ENCODE results near the gene NIT2.

- TF ChIP-seq, protein P1, sequence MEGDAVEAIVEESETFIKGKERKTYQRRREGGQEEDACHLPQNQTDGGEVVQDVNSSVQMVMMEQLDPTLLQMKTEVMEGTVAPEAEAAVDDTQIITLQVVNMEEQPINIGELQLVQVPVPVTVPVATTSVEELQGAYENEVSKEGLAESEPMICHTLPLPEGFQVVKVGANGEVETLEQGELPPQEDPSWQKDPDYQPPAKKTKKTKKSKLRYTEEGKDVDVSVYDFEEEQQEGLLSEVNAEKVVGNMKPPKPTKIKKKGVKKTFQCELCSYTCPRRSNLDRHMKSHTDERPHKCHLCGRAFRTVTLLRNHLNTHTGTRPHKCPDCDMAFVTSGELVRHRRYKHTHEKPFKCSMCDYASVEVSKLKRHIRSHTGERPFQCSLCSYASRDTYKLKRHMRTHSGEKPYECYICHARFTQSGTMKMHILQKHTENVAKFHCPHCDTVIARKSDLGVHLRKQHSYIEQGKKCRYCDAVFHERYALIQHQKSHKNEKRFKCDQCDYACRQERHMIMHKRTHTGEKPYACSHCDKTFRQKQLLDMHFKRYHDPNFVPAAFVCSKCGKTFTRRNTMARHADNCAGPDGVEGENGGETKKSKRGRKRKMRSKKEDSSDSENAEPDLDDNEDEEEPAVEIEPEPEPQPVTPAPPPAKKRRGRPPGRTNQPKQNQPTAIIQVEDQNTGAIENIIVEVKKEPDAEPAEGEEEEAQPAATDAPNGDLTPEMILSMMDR (IDR thresholded peaks at IDR 0.05), result no peak
- no peak for TF ChIP-seq POLR2A (IDR thresholded peaks at IDR 0.05)
Measured at GRCh38 chr3:100402891-100403290, 68.3 kb downstream of the NIT2 start.

All from lower leg skin (tissue), 3 donors.